ENCODE data around the gene ESAM. TPM values are rescaled to one million over a fixed set of nuclear protein-coding genes. Genes with fewer than 3 reads are reported as not detected.

Gene ESAM
- total and polyA plus RNA-seq, 10 of the 15 experiments (the other 5 are each of a cell fraction or from before 2014, with no cell fraction given), result 2.7 to 43.6 (median 19.5) TPM

DNA sequence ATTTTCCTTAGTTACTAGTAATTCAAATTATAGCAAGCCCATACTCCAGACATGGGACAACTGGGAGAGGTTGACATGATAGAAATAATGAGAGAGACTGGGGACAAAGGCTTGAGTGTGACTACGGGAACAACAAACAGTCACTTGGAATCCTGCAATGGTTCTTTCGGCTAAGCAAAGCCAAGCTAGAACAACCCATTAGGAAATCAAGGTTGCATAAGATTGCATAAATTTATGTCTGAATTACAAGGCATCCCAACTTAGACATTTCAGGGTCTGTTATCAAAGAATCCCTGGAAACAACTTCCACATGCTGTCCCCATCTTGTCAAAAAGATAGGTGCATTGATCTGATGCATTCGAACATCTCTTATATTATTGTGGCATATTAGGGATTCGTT lies 32.5 kb downstream of the ESAM start (continued):
- no peak for TF ChIP-seq CTCF (IDR thresholded peaks at IDR 0.05 in 2 of 3, conservative IDR thresholded peaks at IDR 0.05 in 1 of 3; ENCODE audit: control insufficient read depth in 2 of 3, extremely low read depth in 1 of 3, insufficient read depth in 1 of 3, low read depth in 3 of 3, low read length in 3 of 3)

- ATAC-seq, result no peak
- H3K79me2 ChIP-seq (ENCODE audit: control insufficient read depth, insufficient read depth, low read length), result no peaks in the 10 kb centered on the region
- no peak overlapping the region for H3K9ac ChIP-seq (ENCODE audit: control insufficient read depth, insufficient read depth, low read length)
- TF ChIP-seq RELA (IDR thresholded peaks at IDR 0.05; ENCODE audit: borderline replicate concordance, partially characterized antibody), result no peak
- no peak for TF ChIP-seq HDAC2 (IDR thresholded peaks at IDR 0.05)
- TF ChIP-seq ETV6 (conservative IDR thresholded peaks at IDR 0.05 in 1 of 2, IDR thresholded peaks at IDR 0.05 in 1 of 2; ENCODE audit: borderline replicate concordance in 1 of 2, low read depth in 1 of 2), result no peak
- TF ChIP-seq NFYA (IDR thresholded peaks at IDR 0.05; ENCODE audit: borderline replicate concordance, low read depth, low read length), result no peak
- no peak for TF ChIP-seq CREM (IDR thresholded peaks at IDR 0.05; ENCODE audit: low read depth)
- no peak for TF ChIP-seq USF1 (IDR thresholded peaks at IDR 0.05; ENCODE audit: borderline replicate concordance, extremely low read length, insufficient read depth, low read depth, low read length)
- TF ChIP-seq KAT2A (conservative IDR thresholded peaks at IDR 0.05; ENCODE audit: control insufficient read depth, low read depth, low read length), result no peak
- TF ChIP-seq SIX5 (IDR thresholded peaks at IDR 0.05; ENCODE audit: low read depth, low read length, severe bottlenecking), result no peak
- no peak for TF ChIP-seq EP300 (IDR thresholded peaks at IDR 0.05; ENCODE audit: borderline replicate concordance in 1 of 2, control insufficient read depth in 1 of 2, low read depth in 2 of 2, low read length in 2 of 2)
- TF ChIP-seq CEBPB (IDR thresholded peaks at IDR 0.05; ENCODE audit: borderline replicate concordance in 1 of 2, low read depth in 2 of 2, low read length in 2 of 2), result no peak
- no peak for TF ChIP-seq IRF4 (IDR thresholded peaks at IDR 0.05; ENCODE audit: low read depth, low read length)
- no peak for TF ChIP-seq YBX1 (IDR thresholded peaks at IDR 0.05)
- TF ChIP-seq DPF2 (IDR thresholded peaks at IDR 0.05), result no peak
- TF ChIP-seq ZNF24 (IDR thresholded peaks at IDR 0.05), result no peak
- TF ChIP-seq ATF7 (IDR thresholded peaks at IDR 0.05; ENCODE audit: low read depth), result no peak
- TF ChIP-seq FOXM1 (IDR thresholded peaks at IDR 0.05; ENCODE audit: low read depth, low read length), result no peak
- TF ChIP-seq TCF7 (IDR thresholded peaks at IDR 0.05; ENCODE audit: borderline replicate concordance), result no peak
- TF ChIP-seq, protein P1, sequence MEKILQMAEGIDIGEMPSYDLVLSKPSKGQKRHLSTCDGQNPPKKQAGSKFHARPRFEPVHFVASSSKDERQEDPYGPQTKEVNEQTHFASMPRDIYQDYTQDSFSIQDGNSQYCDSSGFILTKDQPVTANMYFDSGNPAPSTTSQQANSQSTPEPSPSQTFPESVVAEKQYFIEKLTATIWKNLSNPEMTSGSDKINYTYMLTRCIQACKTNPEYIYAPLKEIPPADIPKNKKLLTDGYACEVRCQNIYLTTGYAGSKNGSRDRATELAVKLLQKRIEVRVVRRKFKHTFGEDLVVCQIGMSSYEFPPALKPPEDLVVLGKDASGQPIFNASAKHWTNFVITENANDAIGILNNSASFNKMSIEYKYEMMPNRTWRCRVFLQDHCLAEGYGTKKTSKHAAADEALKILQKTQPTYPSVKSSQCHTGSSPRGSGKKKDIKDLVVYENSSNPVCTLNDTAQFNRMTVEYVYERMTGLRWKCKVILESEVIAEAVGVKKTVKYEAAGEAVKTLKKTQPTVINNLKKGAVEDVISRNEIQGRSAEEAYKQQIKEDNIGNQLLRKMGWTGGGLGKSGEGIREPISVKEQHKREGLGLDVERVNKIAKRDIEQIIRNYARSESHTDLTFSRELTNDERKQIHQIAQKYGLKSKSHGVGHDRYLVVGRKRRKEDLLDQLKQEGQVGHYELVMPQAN (conservative IDR thresholded peaks at IDR 0.05), result no peak
- no peak for TF ChIP-seq ASH2L (IDR thresholded peaks at IDR 0.05; ENCODE audit: borderline replicate concordance, low read depth)
- H3K4me2 ChIP-seq (ENCODE audit: control insufficient read depth, insufficient read depth), result no peak overlapping the region
- H3K36me3 ChIP-seq (ENCODE audit: control insufficient read depth in 2 of 2, insufficient read depth in 2 of 2, low read length in 1 of 2), result no peaks in the 10 kb centered on the region
- ChIA-PET RAD21 (ENCODE audit: unreplicated experiment) (no interaction called here), SMC1A (ENCODE audit: uncharacterized antibody, unreplicated experiment) (interaction anchor here (1.3 kb wide), 1 partner anchor 10 kb away, joined by 3 read pairs; no protein-coding TSS in a partner anchor), POLR2A (no interaction called here), CTCF (no interaction called here)
- 29% methylated on average over 2 of the region's 2 CpGs for WGBS (ENCODE audit: insufficient coverage, insufficient replicate concordance, low lambda C conversion rate, missing lambda C conversion rate)
- H3K9me3 ChIP-seq (replicated peaks; ENCODE audit: control insufficient read depth, insufficient read depth, low read length), result no peaks in the 10 kb centered on the region
- intact Hi-C loops (cut with micrococcal nuclease; ENCODE audit: unreplicated experiment), result no loop called here
- H3K27ac ChIP-seq (ENCODE audit: control insufficient read depth, insufficient read depth), result no peak overlapping the region
- in situ Hi-C loops (cut with MboI), result no loop called here
- no peak overlapping the region for H2AFZ ChIP-seq (ENCODE audit: control insufficient read depth, low read depth, low read length)
- H3K27me3 ChIP-seq (replicated peaks in 1 of 2; ENCODE audit: control insufficient read depth in 2 of 2, insufficient read depth in 2 of 2, low read length in 1 of 2), result no peaks in the 10 kb centered on the region; a peak in 1 of 4 replicates
- no TSS peak for BruUV-seq (replicated peaks)
- FAIRE-seq, result no peak
- no peaks in the 10 kb centered on the region for H4K20me1 ChIP-seq (ENCODE audit: control insufficient read depth, insufficient read depth)
- peaks cover 7% of the 10 kb centered on the region for H3K4me1 ChIP-seq (ENCODE audit: control insufficient read depth, insufficient read depth, low read length)
- no peak overlapping the region for H3K4me3 ChIP-seq
- no peak for DNase-seq (ENCODE audit: low read depth, low spot score)
Observed at GRCh38 chr11:124728134-124728533, 34.0 kb downstream of the ESAM start.

Measured in GM12878 (cell line).